ENCODE data around the gene SEL1L3.

The SEL1L3 gene

DNA sequence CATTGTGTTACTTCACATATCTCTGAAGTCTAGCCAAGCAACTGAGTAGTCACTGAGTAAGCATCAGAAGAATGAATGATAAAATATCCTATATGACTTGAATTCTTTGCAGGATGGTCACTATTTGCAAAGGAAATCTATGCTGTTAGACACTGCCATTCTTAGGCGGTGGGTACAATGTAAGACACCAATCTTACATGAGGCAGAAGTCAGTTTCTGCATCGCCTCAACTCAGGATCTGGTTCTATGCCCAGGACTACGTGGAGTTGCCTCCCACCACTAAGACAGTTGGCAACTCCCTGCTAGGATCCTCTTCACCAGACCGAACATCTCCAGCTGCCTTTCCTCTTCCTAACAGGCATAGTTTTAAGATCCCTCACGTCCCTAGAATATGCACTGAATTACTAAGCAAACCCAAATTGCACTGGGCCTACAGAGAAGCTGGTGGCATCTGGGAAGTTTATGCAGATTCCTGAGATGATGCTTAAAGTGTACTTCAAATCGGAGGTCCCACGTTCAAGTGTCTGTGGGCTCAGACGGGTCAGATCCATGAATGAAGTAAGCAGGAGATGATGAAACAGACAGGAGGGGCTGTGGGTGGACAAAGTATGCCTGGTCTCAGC lies 45.6 kb downstream of the SEL1L3 start:
- DNase-seq (ENCODE audit: low read depth): no peak

DNA sequence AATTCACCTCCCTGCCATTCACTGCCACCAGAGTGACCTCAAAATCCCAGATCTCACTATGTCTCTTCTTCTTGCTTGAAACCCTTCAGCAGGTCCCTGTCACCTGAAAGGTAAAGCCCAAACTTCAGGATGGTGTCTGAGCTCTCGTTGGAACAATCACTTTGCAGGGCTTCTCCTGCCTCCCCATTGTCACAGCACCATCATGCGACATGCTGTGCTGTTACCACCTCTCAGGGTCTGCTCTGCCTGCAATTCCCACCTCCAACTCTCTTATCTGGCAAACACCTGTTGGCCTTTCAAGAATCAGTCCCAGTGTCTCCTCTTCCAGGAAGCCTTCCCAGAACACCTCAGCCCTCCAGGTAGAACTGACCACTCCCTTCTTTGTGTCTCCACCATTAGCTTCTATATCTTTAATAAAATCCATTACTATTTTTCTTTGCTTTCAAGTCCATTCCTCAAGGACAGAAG lies 46.2 kb downstream of the SEL1L3 start:
- DNase-seq (ENCODE audit: low read depth): no peak

GRCh38 chr4:25815586-25815985 lies 47.2 kb downstream of the SEL1L3 start:
- DNase-seq (ENCODE audit: low read depth): no peak

DNA sequence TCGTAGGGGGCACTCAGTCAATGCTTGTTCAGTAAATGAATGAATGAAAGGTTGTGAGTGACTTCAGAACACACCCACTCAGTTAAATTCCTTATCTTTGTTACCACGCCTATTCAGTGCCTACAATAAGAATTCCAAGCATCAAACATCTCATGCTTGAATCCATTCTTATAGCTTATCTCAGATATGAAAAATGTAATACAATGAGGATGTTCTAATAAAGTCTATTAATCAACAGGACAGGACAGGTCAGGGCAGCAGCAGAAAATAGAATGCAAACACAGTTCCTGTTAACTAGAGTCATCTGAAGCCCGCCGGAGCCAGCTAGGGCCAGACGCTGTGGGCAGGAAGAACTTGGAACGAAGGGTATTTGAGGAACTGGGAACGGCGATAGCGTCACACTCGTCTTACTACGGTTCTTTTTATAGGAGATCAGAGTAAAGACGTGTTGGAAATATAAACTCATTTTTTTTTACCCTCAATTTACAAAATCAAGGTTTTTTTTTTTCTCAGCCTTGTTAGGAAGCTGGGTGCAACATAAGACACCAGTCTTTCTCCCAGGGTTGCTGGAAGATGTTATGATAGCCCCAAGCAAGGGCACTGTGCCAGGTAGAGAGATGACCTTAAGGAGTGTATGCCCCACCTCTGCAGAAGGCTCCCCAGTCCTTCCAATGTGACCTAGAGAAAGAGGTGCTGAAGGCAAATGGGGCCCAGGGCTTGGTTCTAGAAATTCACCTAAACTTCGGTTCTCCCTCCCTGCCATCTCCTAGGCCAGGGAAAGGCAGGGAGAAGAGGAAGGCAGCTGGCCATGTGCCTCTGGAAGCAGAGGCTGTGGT lies 48.3 kb downstream of the SEL1L3 start:
- no peak for DNase-seq (ENCODE audit: low read depth)

- DNase-seq (ENCODE audit: low read depth): no peak
Observed at GRCh38 chr4:25813448-25814106, 49.2 kb downstream of the SEL1L3 start.

DNA sequence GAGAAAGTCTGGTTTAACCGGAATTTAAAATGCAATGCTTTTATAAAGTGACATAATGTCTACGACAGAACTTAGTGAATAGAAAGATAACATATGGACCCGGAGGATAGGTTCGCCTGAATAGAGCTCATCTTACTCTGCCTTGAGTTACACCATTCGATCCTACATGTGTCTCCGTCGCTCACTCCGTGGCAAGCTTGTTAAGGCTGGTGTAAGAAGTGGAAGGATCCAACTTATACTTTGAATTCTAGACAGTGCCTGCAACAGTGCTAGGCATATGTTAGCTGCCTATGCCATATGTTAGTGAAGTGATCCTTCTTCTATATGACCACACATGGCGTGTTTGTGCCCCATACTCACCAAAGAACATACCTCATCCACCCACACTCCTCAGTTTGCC lies 50.9 kb downstream of the SEL1L3 start:
- DNase-seq (ENCODE audit: low read depth): no peak

- no peak for DNase-seq (ENCODE audit: low read depth)
Observed at GRCh38 chr4:25811374-25811690, 51.5 kb downstream of the SEL1L3 start.

DNA sequence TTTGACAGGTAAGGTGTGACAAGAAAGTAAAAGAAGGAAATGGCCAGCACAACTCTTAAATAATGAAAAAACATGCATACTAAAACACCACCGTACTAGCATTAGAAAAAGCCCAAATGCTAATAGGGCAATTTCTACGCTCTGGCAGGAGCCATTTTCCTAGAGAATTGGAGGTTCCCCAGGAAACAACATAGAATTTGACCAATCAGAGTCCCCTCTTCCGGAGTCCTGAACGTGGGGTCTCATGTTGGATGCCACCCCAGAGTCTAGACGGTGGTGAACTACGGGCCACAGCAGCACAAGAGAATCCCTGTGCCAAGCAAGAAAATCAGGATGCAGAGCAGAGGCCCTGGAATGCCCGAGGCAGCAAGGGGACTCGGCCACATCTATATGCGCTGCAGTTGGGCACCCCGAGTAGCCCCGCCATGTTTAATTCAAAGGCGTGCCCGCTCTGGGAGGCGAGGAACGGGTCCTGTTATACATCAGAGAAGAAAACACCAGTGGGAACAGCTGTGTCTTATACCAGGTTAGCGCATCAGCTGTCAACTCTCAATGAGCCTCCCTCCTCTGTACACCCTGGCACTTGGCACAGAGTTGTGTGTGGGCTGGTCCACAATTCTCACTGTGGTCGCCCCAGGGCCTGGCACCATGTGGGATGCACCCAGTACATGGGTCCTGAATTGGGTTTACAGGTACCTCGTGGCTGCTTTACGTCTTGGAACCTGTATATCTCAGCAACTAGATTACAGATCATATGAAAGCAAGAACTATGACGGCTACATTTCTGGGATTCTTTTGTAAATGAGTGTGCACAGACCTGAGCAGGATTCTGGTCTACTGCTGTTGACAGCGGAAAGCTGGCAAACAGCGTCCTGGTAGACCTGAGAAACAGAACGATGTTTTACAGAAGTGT lies 52.1 kb downstream of the SEL1L3 start:
- DNase-seq (ENCODE audit: low read depth): no peak

GRCh38 chr4:25809996-25810395 lies 52.8 kb downstream of the SEL1L3 start:
- no peak for DNase-seq (ENCODE audit: low read depth)

- no peak for DNase-seq (ENCODE audit: low read depth)
Observed at GRCh38 chr4:25807102-25807728, 55.6 kb downstream of the SEL1L3 start.

- no peak for DNase-seq (ENCODE audit: low read depth)
Observed at GRCh38 chr4:25805255-25805860, 57.4 kb downstream of the SEL1L3 start.

DNA sequence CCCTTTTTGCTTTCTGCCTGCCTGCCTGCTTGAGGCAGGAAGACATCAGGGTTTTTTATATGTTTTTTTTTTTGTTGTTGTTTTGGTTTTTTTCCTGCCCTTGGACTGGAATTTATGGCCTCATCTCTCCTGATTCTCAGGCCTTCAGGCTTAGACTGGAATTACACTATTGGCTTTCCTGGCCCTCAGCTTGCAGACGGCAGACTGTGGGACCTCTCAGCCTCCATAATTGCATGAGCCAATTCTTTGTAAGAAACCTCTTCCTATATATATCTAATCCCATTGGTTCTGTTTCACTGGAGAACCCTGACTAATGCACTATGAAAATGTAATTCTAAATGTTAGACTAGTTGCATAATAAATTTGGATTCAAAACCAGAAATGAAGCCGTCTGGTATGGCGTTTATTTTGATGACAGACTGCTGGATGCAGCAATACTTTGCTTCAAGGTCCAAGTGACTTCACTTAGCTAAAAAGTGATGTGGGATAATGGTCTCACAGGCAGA lies 59.0 kb downstream of the SEL1L3 start:
- DNase-seq (ENCODE audit: low read depth): no peak

DNA sequence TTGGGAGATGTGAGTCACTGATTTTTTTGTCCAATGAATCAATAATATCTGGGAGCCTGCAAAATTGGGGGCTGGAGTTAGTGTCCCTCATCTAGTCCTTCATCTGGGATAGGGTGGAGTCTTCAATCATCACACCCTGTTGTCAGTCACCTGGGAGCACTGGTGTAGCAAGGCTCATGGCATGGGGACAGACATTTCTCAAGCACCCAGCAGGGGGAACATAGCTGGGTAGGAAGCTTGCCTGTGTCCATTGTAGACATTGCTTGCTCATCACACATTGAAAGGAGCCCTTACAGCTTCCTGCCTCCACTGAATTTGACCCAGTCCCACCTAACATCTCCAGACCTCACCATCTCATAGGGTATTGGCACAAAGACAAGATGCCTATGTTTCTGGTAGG lies 61.2 kb downstream of the SEL1L3 start:
- DNase-seq (ENCODE audit: low read depth): no peak

DNA sequence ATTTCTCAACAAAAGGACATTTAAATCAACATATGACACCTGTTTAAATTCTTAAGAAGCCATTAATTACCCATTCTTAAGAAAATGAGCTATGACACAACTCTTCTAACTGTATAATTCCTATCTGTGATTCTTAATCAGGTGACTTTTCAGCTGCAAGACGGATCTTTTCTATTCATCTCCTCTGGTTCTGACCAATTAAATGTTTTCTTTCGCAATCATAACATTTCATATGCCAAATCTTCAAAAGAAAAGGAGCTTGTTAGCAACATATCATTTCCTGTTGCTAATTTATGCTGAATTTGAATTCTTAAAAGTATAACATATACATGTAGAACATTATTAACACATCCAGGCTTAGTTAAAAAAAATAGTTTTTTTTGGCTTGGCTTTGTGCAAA lies 62.5 kb downstream of the SEL1L3 start:
- DNase-seq (ENCODE audit: low read depth): no peak

GRCh38 chr4:25799522-25799921 lies 63.3 kb downstream of the SEL1L3 start:
- DNase-seq (ENCODE audit: low read depth): no peak

DNA sequence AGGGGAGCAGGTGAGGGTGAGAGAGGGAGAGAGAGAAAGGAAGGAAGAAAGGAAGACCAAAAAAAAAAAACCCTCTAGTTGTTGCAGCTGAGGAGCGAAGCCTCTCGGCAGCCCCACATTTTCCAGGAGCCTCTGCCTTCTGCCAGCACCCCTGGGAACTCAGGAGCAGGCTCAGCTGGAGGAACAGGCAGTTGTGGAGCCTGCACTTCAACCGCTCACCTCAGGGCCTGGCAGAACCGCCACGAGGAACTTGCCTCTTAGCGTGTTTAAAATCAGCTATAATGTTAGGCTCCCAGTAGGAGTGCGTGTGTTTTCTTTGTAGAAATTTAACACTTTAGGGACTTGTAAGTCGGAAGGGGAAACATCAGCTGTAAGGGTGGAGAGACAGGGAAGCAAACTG lies 65.7 kb downstream of the SEL1L3 start:
- no peak for DNase-seq (ENCODE audit: low read depth)

DNA sequence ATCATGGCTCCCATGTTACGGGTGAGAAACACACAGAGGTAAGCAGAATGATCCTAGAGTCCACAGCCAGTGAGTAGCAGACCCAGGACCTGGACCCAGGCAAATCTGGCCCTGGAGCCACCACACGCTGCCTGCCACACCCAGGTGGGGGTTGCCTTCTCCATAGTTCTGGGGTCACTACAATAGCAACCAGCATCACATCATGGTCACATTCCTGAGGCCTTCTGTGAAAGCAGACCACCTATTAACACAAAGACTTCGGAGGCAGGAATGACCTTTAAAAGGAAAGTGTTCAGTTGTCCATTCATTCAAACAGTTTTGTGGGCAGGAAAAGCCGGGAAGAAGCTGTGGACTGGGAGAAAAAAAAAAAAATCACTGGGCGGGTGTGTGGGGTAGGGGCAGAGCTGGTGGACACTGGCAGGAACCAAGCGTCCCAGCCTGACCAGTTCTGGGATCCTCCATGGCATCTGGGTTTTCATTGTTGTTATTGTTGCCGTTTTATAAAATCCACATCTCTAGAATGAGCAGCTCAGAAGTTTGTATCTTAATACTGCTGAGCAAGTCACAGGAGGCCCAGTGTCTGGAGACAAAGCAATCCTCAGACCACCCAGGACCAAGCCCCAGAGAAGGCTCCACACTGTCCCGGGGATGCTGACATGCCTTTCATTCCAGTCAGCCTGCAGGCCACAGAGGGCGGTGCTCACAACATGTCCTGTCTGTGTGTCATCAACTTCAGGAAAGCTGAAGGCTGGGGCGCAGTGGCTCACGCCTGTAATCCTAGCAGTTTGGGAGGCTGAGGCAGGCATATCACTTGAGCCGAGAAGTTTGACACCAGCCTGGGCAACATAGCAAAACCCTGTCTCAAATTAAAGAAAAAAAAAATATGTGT lies 67.0 kb downstream of the SEL1L3 start:
- DNase-seq (ENCODE audit: low read depth): no peak

GRCh38 chr4:25795091-25795490 lies 67.7 kb downstream of the SEL1L3 start:
- DNase-seq (ENCODE audit: low read depth): no peak

- no peak for DNase-seq (ENCODE audit: low read depth)
Observed at GRCh38 chr4:25792876-25793275, 69.9 kb downstream of the SEL1L3 start.

- DNase-seq (ENCODE audit: low read depth): peak; percentile 12
Observed at GRCh38 chr4:25792200-25792791, 70.5 kb downstream of the SEL1L3 start.

Measured in activated T-cell treated with anti-CD3 and anti-CD28 coated beads for 48 hours (primary cell).